ENCODE results near the gene PRR3.

PRR3 gene

GRCh38 chr6:30537931-30538330 is 19.2 kb upstream of the PRR3 start:
- DNase-seq = no peak

- DNase-seq = peak; percentile 80
Measured at GRCh38 chr6:30541515-30542403, 15.3 kb upstream of the PRR3 start.

GRCh38 chr6:30542404-30542725 is 14.7 kb upstream of the PRR3 start:
- no peak for DNase-seq

GRCh38 chr6:30542915-30543314 is 14.2 kb upstream of the PRR3 start:
- no peak for DNase-seq

- no peak for DNase-seq
Measured at GRCh38 chr6:30543821-30544220, 13.3 kb upstream of the PRR3 start.

GRCh38 chr6:30544666-30545272 is 12.3 kb upstream of the PRR3 start:
- peak; percentile 69 for DNase-seq

GRCh38 chr6:30547454-30547853 is 9.6 kb upstream of the PRR3 start:
- peak; percentile 6 for DNase-seq

GRCh38 chr6:30548375-30548774 is 8.7 kb upstream of the PRR3 start:
- DNase-seq = no peak

- DNase-seq = no peak
Measured at GRCh38 chr6:30554404-30554803, 2.7 kb upstream of the PRR3 start.

- peak; percentile 11 for DNase-seq
Measured at GRCh38 chr6:30554962-30555815, 1.9 kb upstream of the PRR3 start.

- DNase-seq = no peak
Measured at GRCh38 chr6:30555816-30556065, 1.4 kb upstream of the PRR3 start.

GRCh38 chr6:30556066-30556905 is 809 bp upstream of the PRR3 start, which contains the start of gene GNL1:
Gene GNL1 (minus strand): TSS chr6:30556489. CDS start chr6:30556203, 286 bp downstream.
- DNase-seq = peak; percentile 76

GRCh38 chr6:30557683-30557981 is 537 bp downstream of the PRR3 start:
- DNase-seq = peak; percentile 62

GRCh38 chr6:30560930-30561329 is 3.8 kb downstream of the PRR3 start:
- DNase-seq = no peak

- DNase-seq = peak; percentile 62
Measured at GRCh38 chr6:30562470-30563425, 5.7 kb downstream of the PRR3 start.

GRCh38 chr6:30564114-30564513 is 7.0 kb downstream of the PRR3 start:
- DNase-seq = no peak

- no peak for DNase-seq
Measured at GRCh38 chr6:30565772-30566171, 8.7 kb downstream of the PRR3 start.

- DNase-seq = no peak
Measured at GRCh38 chr6:30568245-30568644, 11.2 kb downstream of the PRR3 start.

- no peak for DNase-seq
Measured at GRCh38 chr6:30570263-30570662, 13.2 kb downstream of the PRR3 start.

- peak; percentile 49 for DNase-seq
Measured at GRCh38 chr6:30570740-30571074, 13.6 kb downstream of the PRR3 start.

- peak; percentile 95 for DNase-seq
Measured at GRCh38 chr6:30571075-30571761, 14.1 kb downstream of the PRR3 start, which contains the start of gene ABCF1. Gene ABCF1 (plus strand): TSS chr6:30571442. CDS start chr6:30571488, 46 bp downstream.

Measured in MV-4-11 (cell line).